Stimulated activated CD8-positive, alpha-beta memory T cell treated with anti-CD3 and anti-CD28 coated beads, Interleukin-15, amount 100 ng/mL, for 4 hours (primary cell): ENCODE data around the gene MYH6.

Experiments used
- DNase-seq, 2 donors: peaks; one replicate each; pipeline ENCODE4 v3.0.0-alpha.2; 2020; ENCODE audit warnings: low read depth in 2 of 2

The MYH6 gene

GRCh38 chr14:23358553-23359166 lies 49.4 kb downstream of the MYH6 start:
- DNase-seq, result no peak

DNA sequence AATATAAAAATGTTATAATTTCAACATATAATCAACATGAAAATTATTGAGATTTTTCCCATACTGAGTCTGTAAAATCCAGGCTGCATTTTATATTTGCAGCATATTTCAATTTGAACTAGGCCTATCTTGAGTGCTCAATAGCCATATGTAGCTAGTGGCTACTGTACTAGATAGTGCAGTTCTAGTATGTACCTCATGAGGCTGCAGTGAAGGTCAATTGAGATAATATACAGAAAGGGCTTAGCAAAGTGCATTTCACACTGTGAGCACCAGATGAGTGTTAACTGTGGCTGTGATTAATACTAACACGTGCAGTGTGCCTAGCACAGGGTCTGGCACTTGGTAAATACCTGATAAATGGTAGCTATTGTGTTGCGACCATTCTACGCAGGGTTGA lies 50.0 kb downstream of the MYH6 start:
- no peak for DNase-seq

DNA sequence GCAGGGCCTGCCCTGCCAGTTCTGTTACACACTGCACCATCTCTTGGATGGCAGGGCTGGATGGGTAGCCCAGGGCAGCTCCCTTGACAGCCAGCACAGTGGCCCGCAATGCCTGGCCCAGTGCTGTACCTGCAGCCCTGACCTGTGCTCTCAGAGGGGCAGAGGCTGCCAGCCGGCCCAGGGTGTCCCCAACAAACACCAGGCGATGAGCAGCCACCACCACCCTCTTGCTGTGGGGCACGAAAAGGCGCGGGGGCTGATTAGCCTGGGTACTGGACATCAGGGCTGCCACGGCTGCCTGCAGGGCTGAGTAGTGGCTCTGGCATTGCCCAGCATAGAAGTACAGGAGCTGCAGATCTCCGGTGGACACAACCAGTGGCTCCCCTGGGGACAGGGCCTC lies 50.8 kb downstream of the MYH6 start:
- no peak for DNase-seq

DNA sequence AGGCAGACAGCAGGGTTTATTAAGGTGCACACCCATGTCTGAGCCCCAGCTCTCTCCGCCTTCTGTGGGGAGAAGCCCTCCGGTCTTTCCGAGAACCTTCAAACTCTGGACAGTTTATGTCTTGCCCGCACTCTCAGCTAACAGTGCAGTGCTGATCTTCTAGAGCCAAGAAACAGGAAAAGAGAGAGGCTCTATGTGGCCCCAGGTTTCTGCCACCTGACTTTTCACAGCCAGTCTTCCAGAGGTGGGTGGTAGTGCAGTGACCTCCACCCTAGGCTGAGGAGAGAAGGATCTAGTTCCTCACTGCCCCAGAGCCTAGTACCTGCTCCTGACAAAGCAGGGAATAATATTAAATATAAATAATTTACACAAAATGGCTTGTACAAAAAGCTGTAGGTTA lies 51.4 kb downstream of the MYH6 start:
- DNase-seq, result no peak

DNA sequence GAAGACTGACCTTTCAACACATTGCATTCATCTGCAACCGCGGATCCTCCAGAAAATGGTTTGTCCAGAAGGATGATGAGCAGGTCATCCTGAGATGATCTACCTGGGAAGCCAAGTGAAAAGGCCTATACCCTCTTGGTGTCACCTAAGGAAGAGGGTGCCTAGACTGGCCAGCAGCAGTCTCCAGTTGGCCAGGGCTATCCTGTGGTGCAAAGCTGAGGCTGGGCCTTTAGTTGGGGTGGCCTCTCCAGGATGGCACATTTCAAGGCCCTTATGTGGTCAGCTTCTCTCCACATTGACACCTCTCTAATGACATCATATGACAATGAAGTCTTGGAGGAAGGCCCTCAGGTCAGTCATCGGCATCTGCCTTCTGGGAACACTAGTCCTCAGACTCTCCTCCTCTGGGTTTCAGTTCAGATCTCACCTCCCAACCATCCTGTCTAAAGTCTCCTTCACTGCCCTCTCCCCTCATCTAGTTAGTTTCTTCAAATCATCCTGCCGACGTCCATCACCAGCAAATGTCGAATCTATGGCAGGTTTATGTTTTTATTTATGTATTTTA lies 52.1 kb downstream of the MYH6 start:
- DNase-seq, result no peak

- no peak for DNase-seq
Observed at GRCh38 chr14:23354990-23355389, 53.1 kb downstream of the MYH6 start.

- DNase-seq, result no peak
Observed at GRCh38 chr14:23353433-23353780, 54.7 kb downstream of the MYH6 start.

DNA sequence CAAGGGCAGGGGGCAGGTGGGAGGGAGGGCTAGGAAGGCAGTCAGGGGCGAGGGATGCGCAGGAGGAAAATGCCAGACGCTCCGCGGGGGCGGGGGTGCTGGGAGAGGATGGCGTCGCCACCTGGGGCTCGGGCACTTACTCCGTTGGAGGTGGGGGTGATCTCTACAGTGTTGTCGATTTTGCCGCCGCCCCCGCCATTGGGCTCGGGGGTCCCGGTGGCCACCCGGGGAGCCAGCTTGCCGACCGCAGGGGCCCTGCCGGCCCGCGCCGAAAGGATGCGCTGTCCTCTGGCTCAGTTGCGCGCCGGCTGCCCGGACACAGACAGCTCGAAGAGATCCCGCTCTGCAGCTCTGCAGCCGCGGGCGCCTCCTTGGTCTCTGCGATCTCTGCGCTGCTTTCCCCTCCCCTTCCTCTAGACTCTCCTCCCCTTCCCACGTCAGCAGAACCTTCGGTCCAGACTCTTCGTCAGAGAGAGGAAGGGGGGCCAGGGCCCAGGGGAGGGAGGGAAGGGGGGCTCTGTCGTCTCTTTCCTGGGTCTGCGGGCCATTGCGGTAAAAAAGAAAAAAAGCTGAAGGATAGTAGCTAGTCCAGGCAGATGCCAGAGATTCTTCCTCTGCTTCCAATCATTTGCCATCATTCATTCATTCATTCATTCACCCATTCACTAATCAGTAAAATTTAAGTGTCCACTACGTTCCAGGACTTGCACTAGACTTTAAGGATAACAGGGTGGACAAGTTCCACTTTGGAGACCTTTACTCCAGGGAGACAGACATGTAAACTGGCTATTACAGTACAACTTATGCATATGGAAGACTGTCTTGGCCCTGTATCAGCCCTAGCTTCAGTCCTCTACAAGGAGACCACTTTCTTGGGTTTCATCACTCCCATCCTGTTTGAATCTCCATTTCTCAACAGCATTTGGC lies 55.3 kb downstream of the MYH6 start, which contains the start of gene SLC22A17:
TSS of gene SLC22A17 (minus strand) at position 382 of the 927 bp plus-strand sequence.
- peak in 1 of 2 donors; percentile 5 for DNase-seq

- DNase-seq, result no peak
Observed at GRCh38 chr14:23351681-23352505, 56.2 kb downstream of the MYH6 start.

- DNase-seq, result no peak
Observed at GRCh38 chr14:23349156-23349845, 58.8 kb downstream of the MYH6 start.

- no peak for DNase-seq
Observed at GRCh38 chr14:23348297-23348655, 59.8 kb downstream of the MYH6 start.

DNA sequence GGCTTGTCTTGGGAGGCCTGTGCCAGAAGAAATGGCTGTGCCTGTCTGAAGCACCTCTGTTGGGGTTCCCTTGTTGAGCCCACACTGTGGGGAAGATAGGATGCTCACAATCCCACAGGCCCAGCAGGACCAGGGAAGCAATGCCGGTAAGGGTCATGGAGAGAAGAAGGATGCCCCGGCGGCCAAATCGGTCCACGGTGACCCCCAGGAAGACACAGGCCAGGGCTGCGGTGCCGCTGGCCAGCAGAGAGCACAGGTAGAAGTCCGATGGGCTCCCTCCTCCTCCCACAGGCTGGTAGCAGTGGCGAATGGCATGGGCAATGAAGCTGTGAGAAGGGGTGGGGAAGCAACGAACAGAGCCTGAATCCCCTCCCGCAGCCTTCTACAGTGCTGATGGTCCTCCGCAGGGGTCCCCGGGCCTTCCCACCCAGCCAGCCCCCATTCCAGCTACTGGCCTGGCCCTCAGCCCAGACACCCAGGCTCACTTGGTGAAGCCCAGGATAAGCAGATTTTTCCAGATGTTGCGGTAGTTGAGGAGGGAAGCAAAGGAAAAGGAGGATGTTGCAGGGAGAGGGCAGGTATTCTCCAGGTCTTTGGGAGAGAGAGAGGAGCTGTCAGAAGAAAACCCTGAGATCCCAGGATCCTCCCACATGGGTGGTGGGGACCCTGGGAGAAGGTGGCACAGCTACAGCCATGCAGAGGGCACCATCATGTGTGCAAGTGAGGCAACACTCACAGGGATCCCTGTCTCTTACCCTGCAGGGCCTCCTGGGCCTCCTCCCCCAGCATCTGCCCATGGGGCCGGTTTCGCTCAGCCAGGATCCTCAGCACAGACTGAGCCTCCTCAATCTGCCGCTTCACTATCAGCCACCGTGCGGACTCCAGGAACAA lies 60.4 kb downstream of the MYH6 start:
- no peak for DNase-seq

DNA sequence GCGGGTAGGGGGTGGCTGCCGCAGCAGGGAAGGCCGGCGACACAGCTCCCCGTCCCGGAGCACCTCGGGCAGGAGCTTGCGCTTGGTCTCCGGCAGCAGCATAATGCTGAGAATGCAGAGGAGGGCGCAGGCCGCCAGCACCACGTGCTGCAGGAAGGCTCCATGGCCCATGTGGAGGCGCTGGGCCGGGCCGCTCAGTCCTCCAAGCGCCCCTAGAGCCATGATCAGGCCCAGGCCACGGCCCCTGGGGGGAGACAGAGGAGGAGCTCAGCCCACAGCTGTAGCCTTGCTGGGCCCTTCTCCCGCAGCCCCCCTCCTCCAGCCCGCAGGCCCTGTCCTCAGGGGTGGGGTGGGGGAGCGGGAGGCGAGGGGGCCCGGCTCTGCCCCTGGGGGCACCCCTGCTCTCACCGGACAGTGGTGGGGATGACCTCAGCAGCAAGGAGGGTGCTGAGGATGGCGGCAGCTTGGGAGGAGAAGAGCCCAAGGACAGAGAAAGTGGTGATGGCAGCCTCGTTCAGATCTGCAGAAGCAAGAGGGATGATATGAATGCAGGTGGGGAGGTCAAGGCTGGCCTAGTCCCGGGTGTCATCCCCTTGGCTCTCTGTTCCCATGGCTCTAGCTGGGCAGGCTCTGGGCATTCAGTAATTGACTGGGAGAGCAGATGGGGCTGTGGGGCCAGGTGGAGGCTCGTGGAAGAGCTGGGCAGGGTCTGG lies 61.2 kb downstream of the MYH6 start:
- DNase-seq, result no peak

DNA sequence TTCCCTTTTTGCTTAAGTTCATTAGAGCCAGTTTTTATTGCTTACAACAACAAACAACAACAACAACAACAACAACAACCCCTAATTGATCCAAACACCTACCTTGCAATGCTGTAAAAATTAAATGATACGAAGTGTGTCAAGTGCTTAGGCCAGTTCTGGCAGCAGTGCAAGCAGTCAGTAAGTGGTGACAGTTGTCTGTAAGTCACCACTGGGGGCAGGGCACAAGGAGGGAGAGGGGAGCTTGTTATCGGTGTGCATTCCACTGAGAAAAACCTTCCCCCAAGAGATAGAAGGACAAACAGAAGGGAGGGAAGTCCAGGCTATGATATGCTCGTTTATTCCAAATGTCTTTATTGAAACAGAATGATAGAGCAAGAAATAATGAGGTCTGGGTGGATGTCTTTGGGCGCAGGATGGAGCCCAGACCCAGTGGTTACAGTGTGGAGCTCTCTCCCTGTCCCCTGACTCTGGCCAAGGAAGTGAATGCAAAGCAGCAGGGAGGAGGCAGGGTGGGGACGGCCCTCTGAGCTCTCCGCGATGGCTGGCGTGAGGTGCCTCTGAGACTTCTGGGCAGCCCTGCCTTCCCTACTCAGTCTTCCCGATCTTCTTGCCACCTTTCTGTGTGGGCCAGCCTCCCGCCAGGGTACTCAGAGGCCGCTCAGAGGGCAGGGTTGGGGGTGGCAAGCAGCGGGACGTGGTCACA lies 61.9 kb downstream of the MYH6 start:
- DNase-seq, result no peak

DNA sequence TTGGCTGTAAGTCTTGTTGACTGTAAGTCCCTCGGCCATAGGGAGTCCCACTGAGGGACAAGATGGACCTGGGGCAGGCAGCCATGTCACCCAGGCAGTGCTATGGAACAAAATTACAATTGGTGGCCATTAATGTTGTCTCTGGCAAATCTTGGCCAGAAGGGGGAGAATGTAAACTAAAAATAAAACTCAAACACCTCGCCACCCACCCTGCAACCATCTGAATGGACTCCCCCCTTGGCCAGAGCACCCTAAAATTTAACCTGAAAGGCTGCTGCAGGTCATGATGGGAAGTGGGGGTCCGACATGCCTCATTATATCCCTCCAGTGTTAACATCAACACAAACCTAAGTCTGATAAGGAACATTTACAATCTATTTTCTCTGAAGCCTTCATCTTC lies 63.6 kb downstream of the MYH6 start:
- DNase-seq, result no peak

- DNase-seq, result no peak
Observed at GRCh38 chr14:23339506-23340268, 68.4 kb downstream of the MYH6 start.

- no peak for DNase-seq
Observed at GRCh38 chr14:23335623-23336022, 72.5 kb downstream of the MYH6 start.
